ENCODE results near the gene IPO4. TPM values are rescaled to one million over a fixed set of nuclear protein-coding genes. Genes with fewer than 3 reads are reported as not detected.

The IPO4 gene
- total RNA-seq, 1 experiment from 2014 or later, result 74.1 TPM

Other genes starting within 250 kb of the IPO4 start
- gene DHRS4, start 235.0 kb downstream of the IPO4 start, total RNA-seq (2022; extraction: Qiagen RNA extraction), result 43.0 to 48.9 TPM (median 46.1 TPM) in 5 replicates
- gene DHRS4L2, start 199.9 kb downstream of the IPO4 start, total RNA-seq (2022; extraction: Qiagen RNA extraction), result 23.3 to 33.3 TPM (median 29.5 TPM) in 5 replicates
- 0.25 to 0.62 TPM (median 0.54 TPM) in 5 replicates for gene CARMIL3, start 136.8 kb downstream of the IPO4 start, total RNA-seq (2022; extraction: Qiagen RNA extraction)
- 0.15 to 0.17 TPM in 2 of 5 replicates, not detected in the others for gene CPNE6, start 117.3 kb downstream of the IPO4 start, total RNA-seq (2022; extraction: Qiagen RNA extraction)
- gene PCK2, start 94.5 kb downstream of the IPO4 start, total RNA-seq (2022; extraction: Qiagen RNA extraction), result 18.3 to 21.2 TPM (median 19.7 TPM) in 5 replicates
- gene DCAF11, start 74.0 kb downstream of the IPO4 start, total RNA-seq (2022; extraction: Qiagen RNA extraction), result 19.6 to 26.7 TPM (median 20.6 TPM) in 5 replicates
- 0.59 to 0.94 TPM (median 0.69 TPM) in 5 replicates for gene NRL, start 73.9 kb downstream of the IPO4 start, total RNA-seq (2022; extraction: Qiagen RNA extraction)
- 0.13 to 0.18 TPM (median 0.14 TPM) in 3 of 5 replicates, not detected in the others for gene FITM1, start 58.2 kb downstream of the IPO4 start, total RNA-seq (2022; extraction: Qiagen RNA extraction)
- 159 to 189 TPM (median 167 TPM) in 5 replicates for gene PSME1, start 52.6 kb downstream of the IPO4 start, total RNA-seq (2022; extraction: Qiagen RNA extraction)
- gene EMC9, start 47.2 kb downstream of the IPO4 start, total RNA-seq (2022; extraction: Qiagen RNA extraction), result 46.8 to 61.3 TPM (median 57.0 TPM) in 5 replicates
- gene PSME2, start 42.2 kb downstream of the IPO4 start, total RNA-seq (2022; extraction: Qiagen RNA extraction), result 143 to 202 TPM (median 162 TPM) in 5 replicates
- gene RNF31, start 41.3 kb downstream of the IPO4 start, total RNA-seq (2022; extraction: Qiagen RNA extraction), result 23.2 to 36.4 TPM (median 28.7 TPM) in 5 replicates
- gene IRF9, start 27.6 kb downstream of the IPO4 start, total RNA-seq (2022; extraction: Qiagen RNA extraction), result 15.5 to 20.2 TPM (median 17.9 TPM) in 5 replicates
- 2.6 to 5.9 TPM (median 4.3 TPM) in 5 replicates for gene REC8, start 16.7 kb downstream of the IPO4 start, total RNA-seq (2022; extraction: Qiagen RNA extraction)
- gene TM9SF1, start 6.6 kb upstream of the IPO4 start, total RNA-seq (2022; extraction: Qiagen RNA extraction), result 61.4 to 81.2 TPM (median 65.5 TPM) in 5 replicates
- not detected in 5 replicates for gene TSSK4, start 16.9 kb upstream of the IPO4 start, total RNA-seq (2022; extraction: Qiagen RNA extraction)
- gene CHMP4A, start 24.7 kb upstream of the IPO4 start, total RNA-seq (2022; extraction: Qiagen RNA extraction), result 77.5 to 105 TPM (median 83.7 TPM) in 5 replicates
- gene MDP1, start 27.2 kb upstream of the IPO4 start, total RNA-seq (2022; extraction: Qiagen RNA extraction), result 28.0 to 33.9 TPM (median 32.1 TPM) in 5 replicates
- gene NEDD8, start 43.6 kb upstream of the IPO4 start, total RNA-seq (2022; extraction: Qiagen RNA extraction), result 411 to 486 TPM (median 455 TPM) in 5 replicates
- gene GMPR2, start 44.1 kb upstream of the IPO4 start, total RNA-seq (2022; extraction: Qiagen RNA extraction), result 53.0 to 66.2 TPM (median 59.0 TPM) in 5 replicates
- 32.1 to 38.5 TPM (median 37.3 TPM) in 5 replicates for gene TINF2, start 53.8 kb upstream of the IPO4 start, total RNA-seq (2022; extraction: Qiagen RNA extraction)
- 0.99 to 1.6 TPM (median 1.5 TPM) in 5 replicates for gene TGM1, start 74.4 kb upstream of the IPO4 start, total RNA-seq (2022; extraction: Qiagen RNA extraction)
- gene RABGGTA, start 82.8 kb upstream of the IPO4 start, total RNA-seq (2022; extraction: Qiagen RNA extraction), result 15.6 to 18.0 TPM (median 17.0 TPM) in 5 replicates
- 9.8 to 11.5 TPM (median 11.2 TPM) in 5 replicates for gene DHRS1, start 111.0 kb upstream of the IPO4 start, total RNA-seq (2022; extraction: Qiagen RNA extraction)
- gene NOP9, start 111.0 kb upstream of the IPO4 start, total RNA-seq (2022; extraction: Qiagen RNA extraction), result 13.0 to 18.8 TPM (median 16.2 TPM) in 5 replicates
- 0.13 to 0.22 TPM (median 0.22 TPM) in 5 replicates for gene CIDEB, start 119.2 kb upstream of the IPO4 start, total RNA-seq (2022; extraction: Qiagen RNA extraction)
- gene LTB4R2, start 121.3 kb upstream of the IPO4 start, total RNA-seq (2022; extraction: Qiagen RNA extraction), result 3.0 to 4.9 TPM (median 3.8 TPM) in 5 replicates
- gene LTB4R, start 122.7 kb upstream of the IPO4 start, total RNA-seq (2022; extraction: Qiagen RNA extraction), result 3.8 to 5.9 TPM (median 5.5 TPM) in 5 replicates
- not detected in 5 replicates for gene ADCY4, start 146.3 kb upstream of the IPO4 start, total RNA-seq (2022; extraction: Qiagen RNA extraction)
- gene RIPK3, start 151.2 kb upstream of the IPO4 start, total RNA-seq (2022; extraction: Qiagen RNA extraction), result not detected in 5 replicates
- 0.10 to 0.31 TPM (median 0.15 TPM) in 4 of 5 replicates, not detected in the other for gene NFATC4, start 179.4 kb upstream of the IPO4 start, total RNA-seq (2022; extraction: Qiagen RNA extraction)
- gene NYNRIN, start 210.2 kb upstream of the IPO4 start, total RNA-seq (2022; extraction: Qiagen RNA extraction), result 0.22 to 0.50 TPM (median 0.36 TPM) in 5 replicates
- gene CBLN3, start 240.9 kb upstream of the IPO4 start, total RNA-seq (2022; extraction: Qiagen RNA extraction), result 0.97 to 1.3 TPM (median 1.2 TPM) in 5 replicates
- 22.5 to 30.4 TPM (median 25.8 TPM) in 5 replicates for gene KHNYN, start 241.1 kb upstream of the IPO4 start, total RNA-seq (2022; extraction: Qiagen RNA extraction)